Measurements from ENCODE around the gene ZSCAN22.

- TF ChIP-seq USF2 (CRISPR knock-in tag; IDR thresholded peaks at IDR 0.05) (no peak), ZBTB21 (CRISPR knock-in tag; IDR thresholded peaks at IDR 0.05; ENCODE audit: borderline replicate concordance) (no peak), CTCF (IDR thresholded peaks at IDR 0.05) (0 out of 2 replicates have a peak, but pooled peaks have one; percentile 8), E2F1 (CRISPR knock-in tag; IDR thresholded peaks at IDR 0.05) (no peak), SMAD4 (CRISPR knock-in tag; IDR thresholded peaks at IDR 0.05) (no peak), USF1 (CRISPR knock-in tag; IDR thresholded peaks at IDR 0.05) (no peak), TP53 (CRISPR knock-in tag; IDR thresholded peaks at IDR 0.05) (no peak), CBFB (CRISPR knock-in tag; IDR thresholded peaks at IDR 0.05; ENCODE audit: low read depth) (no peak), CDX4 (CRISPR knock-in tag; IDR thresholded peaks at IDR 0.05; ENCODE audit: borderline replicate concordance) (no peak), ZBTB43 (CRISPR knock-in tag; IDR thresholded peaks at IDR 0.05) (no peak), NFYB (CRISPR knock-in tag; conservative IDR thresholded peaks at IDR 0.05; ENCODE audit: low read depth) (no peak), CREB1 (CRISPR knock-in tag; IDR thresholded peaks at IDR 0.05) (no peak)
Measured at GRCh38 chr19:58372311-58373133, 45.7 kb downstream of the ZSCAN22 start.
